DMS153 treated with DMSO at 0.1 percent for 48 hours (cell line): Measurements from ENCODE around the gene TTC39A.
"Not testable (repeated sequence)": the region's sequence is repeated elsewhere in the genome, so short reads cannot be mapped to it uniquely, and the experiment has no call there.

Experiments
- DNase-seq: peaks from one replicate; lab custom pipeline; 2025; ENCODE audit not compliant: unreplicated experiment; lab: John Stamatoyannopoulos, UW

The TTC39A gene

DNA sequence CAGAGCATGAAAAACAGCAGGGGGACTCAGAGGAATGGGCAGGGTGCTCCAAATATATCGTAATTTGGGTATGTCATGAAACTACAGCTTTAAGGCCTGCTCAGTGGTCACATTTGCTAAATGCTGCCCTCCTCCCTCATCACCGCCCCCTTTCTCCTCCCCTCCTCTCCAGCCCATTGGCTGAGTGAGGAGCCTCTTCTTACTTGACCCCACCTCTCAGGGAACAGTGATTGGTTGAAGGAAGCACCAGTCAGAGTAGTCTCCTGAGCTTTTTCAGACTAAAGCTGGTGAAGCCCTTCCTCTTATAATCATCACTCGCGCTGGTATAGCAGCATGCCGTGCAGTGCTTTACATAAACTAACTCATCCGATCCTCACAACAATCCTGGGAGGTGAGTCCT lies 10.0 kb upstream of the TTC39A start:
- no peak for DNase-seq

DNA sequence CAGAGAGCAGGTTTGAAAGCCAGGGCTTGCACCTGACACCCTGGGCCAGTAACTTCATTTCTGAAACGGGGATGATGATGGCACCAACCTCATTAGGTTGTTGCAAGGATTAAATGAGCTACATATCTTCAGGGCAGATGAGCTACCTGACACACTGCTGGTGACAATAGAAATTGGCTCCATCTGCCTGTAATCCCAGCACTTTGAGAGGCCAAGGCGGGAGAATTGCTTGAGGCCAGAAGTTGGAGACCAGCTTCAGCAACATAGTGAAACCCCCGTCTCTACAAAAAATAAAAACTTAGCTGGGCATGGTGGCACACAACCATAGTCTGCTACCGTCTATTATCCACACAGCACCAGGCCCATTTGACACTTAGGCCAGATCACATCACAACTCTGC lies 6.3 kb upstream of the TTC39A start:
- DNase-seq, result no peak

DNA sequence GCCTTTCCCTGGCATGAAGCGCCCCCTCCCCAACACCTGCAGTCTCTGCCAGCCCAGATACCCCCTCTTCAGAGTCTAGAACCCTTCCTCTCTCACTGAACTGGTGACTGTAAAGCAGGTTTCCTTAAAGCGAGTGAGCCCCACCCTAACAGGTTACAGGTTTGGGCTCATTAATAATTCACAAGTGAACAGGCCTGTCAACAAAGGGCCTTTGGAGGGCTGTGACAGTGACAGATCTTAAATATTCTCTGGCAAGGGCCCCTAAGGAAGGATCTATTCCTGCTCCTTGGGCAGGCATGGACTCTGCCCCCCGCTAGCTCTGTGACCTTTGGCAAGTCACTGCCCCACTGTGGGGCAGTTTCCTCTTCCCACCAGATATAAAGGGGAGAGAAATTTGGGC lies 5.6 kb upstream of the TTC39A start:
- no peak for DNase-seq

DNA sequence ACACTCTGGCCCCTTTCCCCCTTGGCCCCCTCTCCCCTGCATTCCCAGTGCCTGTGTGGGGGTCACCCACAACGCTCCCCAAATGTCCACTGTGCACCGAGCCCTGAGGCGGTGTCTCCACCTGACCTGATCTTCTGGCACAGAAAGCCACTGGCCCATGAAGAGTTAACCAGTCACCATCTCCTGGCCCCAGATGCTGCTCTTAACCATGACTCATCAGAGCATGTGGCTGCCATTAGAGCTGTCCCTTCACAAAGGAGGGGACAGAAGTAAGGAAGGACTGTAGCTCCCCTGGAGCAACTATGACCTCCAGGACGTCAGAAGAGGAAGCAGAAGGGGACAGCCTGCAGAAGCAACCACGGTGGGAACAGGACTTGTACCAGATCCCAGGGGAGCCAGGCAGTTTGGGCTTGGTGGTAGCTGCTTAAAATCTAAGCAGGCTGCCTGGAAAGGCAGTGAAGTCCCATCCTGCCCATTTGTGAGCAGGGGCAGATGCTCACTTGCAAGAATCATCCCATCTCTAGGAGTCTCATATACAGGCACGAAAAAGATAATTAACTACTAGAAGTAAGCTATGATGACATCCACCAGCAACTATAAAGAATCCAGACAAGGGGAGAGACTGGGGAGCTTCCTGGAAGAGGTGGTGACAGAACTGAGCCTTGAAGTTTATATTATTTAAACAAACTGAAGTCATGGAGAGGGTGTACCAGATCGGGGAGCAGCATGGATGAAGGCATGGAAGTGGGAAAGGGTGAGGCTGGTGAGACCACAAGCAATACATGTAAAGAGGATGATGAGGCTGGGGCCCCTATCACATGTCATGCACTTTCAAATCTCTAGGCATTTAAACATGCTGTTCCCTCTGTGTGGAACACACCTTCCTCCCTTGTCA lies 1.1 kb upstream of the TTC39A start:
- peak; percentile 25 for DNase-seq

DNA sequence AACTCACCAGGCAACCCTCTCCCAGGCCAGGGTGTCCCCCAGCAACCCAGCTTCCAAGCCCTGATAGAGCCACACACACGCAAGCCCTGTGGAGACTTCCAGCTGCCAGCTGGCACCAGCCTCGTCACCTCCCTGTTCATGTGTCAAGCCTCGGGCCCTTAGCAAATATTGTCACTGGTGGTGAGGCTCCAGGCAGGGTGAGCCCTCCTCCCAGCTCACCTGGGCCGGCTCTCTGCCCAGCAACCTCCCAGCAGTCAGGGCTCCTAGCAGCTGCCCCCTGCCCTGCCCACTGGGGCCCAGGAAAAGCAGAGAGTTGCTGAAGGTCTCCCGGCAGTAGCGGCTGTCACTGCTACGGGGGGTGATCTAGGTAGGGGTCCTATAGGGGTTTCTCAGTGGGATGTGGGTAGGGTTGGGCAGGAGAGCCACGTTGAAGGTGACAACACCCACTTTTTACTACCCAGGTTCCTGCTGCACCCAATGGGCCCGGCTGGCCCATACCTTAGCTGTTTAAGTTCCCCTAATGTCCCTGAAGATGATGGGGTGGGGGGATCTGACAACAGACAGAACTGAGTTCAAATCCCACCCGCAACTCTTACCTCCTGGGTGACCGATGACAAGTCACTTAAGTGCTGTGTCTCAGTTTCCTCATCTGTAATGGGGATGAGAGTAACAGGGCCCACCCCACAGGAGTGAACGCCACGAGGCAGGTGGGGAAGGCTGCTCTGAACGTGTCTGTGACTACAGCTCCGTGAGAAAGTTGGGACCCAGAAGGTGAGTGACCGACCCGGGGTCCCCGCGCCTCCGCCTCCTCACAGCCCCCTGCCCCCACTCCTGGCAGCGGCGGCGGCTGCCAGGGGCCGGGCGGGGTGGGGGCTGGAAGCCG lies 678 bp downstream of the TTC39A start:
- peak; percentile 54 for DNase-seq

DNA sequence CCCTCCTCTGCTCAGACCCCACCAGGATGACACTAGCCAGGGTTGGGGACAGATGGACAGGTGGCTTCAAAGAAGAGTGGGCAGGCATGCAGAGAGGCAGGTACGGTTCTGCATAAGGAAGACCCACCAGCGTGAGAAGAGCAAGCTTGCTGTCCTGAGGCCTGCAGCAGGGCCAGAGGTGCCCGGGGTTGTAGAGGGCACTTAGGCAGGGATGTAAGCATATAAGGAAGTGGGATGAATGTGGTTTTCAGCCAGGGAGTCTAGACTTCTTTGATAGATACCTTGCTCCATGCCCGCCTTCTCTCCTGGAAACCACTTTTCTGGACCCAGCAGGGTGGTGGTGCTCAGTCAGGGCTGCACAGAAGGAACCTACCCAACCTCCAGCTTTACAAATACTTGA lies 1.4 kb downstream of the TTC39A start:
- DNase-seq, result no peak

DNA sequence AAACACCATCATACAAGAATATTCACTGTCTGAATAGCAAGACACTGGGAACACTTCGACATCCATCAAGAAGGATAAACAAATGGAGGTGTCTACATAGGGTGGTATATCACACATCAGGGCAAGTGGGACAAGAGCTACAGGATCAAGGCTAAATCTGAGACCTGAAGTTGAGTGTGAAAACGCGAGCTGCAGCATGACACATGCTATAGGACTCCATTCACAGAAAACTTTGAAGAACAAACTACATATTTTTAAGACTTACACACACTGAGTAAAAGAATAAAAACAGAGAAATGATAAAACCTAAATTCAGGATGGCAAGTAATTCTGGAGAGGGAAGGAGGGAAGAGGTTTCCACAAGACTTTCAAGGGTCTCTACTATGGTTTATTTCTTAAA lies 2.1 kb downstream of the TTC39A start:
- no peak for DNase-seq

DNA sequence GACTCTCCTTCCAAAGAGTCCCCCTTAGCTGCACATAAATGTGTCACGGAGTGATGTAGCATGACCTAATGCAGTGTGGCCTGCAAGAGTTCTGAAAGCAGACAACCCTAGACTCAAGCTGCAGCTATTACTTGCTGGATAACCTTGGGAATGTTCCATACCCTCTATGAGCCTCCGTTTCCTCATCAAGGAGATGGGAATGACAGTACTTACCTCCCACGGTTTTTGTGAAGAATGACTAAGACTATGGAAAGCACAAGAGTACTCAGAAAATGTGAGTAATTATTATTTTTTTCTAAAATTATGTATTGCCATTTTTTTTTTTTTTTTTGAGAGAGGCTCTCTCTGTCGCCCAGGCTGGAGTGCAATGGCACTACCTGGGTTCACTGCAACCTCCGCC lies 3.0 kb downstream of the TTC39A start:
- DNase-seq, result no peak

DNA sequence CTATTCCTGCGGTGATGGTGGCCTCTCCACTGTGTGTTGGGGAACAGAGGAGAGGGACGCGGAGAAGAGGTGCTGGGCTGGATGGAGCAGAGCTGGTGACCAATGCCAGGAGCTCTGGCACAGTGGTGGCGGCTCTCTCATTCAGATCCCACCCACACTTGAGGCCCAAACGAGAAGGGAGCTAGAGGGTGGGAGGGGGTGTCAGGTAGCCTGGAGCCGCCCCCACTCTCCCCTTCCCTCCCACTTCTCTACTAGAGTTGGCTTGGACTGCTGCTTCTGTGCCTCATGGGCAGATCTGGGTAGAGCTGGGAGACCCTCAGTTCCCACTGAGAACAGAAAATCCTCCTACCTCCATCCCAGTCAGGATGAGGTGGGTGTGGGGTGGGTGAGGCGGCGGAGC lies 3.5 kb downstream of the TTC39A start:
- DNase-seq, result no peak

DNA sequence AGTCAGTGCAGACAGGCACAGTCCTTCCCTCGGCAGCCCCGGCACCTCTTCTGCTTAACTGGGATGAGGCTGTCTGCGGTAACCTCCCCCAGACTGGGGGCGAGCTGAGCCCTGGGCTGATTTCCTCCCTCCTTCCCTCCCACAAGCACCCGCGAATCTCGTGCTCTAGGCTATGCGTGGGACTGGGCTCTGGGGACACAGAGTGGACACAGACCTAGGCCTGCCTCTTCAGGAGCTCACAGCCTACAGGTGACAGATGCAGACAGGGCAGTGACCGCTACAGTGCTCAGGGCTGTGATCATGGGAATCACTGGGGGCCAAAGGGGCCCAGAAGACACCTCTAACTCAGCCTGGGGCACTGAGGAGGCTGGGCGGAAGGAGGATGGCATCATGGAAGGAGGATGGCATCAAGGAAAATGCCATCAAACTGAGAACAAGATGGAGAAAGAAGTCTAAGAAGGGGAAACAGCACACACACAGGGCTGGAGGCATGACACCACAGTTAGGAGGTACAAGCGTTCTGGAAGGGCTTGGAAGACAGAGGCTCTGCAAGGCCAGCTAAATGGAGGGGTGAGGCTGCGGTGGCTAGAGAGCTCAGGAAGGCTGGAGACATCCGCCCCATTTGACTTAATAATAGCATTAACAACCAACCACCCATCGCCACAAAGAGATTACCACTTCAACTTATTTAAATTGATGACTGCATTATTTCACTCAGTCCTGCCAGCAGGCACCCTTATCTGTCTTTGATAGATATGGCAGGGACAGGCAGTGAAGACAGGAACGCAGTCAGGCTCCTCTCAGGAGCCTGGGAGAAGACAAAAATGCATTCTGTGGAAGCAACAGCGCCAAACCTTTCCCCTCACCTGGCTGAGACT lies 4.2 kb downstream of the TTC39A start:
- no peak for DNase-seq

DNA sequence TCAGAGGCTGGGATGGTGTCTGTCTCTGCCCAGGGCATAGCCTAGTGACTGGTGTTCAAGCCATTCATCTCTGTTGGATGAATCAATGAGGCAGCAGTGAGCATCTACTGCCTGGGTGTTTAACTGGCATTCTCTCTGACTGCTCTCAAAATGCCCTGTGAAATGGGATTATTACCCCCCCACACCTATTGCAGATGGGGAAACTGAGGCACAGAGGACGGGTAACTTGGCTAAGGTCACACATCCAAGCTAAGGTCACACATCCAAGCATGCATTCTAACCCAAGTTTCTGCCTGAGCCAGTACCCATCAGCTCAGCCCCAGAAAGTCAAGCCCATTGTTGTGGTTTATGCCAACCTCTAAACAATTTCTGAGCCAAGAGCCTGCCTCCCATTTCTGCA lies 5.0 kb downstream of the TTC39A start:
- DNase-seq, result no peak

DNA sequence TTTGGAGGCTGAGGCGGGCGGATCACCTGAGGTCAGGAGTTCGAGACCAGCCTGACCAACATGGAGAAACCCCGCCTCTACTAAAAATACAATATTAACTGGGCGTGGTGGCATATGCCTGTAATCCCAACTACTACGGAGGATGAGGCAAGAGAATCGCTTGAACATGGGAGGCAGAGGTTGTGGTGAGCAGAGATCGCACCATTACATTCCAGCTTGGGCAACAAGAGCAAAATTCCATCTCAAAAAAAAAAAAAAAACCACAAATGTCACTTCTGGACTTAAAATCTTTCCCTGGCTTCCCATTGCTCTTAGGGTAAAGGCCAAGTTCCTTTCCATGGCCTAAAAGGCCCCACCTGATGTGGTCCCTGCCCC lies 5.4 kb downstream of the TTC39A start:
- DNase-seq, result not testable (repeated sequence)

DNA sequence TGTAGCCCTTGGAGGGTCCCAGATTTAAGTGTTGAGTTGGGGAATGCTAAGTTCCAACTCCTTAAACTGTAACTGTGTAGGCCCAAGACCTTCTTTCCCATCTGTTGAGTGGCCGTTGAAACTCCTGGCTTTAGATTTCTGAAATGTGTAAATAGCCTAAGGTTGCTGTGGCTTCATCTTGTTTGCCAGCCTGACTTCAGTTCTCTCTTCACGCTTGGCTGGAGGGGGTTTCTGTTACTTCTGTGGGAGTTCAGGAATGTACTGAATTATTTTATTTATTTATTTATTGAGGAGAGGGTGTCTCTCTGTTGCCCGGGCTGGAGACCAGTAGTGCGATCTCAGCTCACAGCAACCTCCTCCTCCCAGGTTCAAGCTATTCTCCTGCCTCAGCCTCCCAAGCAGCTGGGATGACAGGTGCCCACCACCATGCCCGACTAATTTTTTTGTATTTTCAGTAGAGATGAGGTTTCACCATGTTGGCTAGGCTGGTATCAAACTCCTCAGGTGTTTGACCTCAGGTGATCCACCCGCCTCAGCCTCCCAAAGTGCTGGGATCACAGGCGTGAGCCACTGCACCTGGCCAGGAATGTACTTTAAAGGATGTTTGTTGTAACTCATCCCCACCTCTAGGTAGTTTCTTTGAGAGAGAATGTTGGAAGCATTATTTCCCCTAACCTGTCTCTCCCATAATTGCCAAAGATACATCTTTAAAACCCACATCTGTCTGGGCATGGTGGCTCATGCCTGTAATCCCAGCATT lies 5.9 kb downstream of the TTC39A start:
- no peak for DNase-seq

DNA sequence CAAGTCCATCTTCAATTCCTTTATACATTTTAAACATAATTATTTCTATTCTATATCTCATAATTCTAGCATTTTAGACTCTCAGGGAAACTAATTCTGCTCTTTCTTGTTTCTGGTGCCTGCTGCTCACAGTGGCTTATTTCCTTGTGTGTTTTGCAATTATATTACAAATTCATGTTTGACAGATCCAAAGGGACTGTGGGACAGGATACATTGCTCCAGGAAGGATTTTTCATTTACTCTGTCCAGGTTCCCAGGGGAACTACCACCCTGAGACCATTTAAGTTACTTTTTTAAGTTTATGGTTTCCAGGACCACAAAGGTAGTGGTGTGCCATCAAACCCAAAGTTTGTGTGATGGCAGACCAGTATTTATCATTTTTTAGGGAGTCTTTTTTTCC lies 6.6 kb downstream of the TTC39A start:
- no peak for DNase-seq

DNA sequence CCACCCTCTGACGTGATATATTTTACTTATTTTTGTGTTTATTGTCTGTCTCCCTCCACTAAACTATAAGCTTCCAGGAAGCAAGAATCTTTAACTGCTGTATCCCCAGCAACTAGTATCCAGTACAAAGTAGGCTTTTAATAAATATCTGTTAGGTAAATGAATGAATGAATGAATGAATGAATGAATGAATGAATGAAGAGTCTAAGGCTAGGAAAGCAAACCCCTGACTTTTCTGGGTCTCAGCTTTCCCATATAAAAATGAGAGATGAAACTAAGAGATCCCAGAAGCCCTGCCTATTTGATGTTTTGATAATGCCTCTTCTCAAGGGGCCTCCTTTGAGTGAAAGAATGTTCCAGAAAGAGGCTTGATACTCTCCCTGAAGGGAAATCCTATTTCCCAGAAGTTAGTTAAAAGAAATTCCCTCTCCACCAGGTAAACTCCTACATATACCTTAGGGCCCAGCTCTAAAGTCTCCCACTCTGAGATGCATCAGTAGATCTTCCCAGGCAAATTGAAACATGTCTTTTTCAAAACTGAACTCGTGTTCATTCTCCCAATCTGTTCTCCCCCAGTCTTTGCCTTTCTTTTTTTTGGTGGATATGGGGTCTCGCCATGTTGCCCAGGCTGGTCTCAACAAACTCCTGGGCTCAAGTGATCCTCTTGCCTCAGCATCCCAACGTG lies 7.8 kb downstream of the TTC39A start:
- no peak for DNase-seq

DNA sequence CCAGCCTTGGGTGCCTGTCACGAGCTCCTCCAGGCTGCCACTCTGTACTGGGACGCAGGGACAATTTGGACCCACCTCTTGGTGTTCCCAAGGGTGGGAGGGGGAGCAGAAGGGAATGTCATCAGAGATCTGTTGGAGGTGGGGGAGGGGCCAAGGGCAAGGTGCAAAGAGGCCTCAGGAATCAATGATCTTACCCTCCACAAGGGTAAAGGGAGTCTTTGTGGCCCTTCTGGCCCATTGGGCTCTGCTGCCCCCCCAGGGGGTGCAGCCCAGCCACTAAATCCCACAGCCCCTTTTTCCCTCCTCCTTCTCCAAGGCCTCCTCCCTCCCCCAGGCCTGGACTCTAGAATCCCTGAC lies 8.5 kb downstream of the TTC39A start:
- DNase-seq, result no peak

DNA sequence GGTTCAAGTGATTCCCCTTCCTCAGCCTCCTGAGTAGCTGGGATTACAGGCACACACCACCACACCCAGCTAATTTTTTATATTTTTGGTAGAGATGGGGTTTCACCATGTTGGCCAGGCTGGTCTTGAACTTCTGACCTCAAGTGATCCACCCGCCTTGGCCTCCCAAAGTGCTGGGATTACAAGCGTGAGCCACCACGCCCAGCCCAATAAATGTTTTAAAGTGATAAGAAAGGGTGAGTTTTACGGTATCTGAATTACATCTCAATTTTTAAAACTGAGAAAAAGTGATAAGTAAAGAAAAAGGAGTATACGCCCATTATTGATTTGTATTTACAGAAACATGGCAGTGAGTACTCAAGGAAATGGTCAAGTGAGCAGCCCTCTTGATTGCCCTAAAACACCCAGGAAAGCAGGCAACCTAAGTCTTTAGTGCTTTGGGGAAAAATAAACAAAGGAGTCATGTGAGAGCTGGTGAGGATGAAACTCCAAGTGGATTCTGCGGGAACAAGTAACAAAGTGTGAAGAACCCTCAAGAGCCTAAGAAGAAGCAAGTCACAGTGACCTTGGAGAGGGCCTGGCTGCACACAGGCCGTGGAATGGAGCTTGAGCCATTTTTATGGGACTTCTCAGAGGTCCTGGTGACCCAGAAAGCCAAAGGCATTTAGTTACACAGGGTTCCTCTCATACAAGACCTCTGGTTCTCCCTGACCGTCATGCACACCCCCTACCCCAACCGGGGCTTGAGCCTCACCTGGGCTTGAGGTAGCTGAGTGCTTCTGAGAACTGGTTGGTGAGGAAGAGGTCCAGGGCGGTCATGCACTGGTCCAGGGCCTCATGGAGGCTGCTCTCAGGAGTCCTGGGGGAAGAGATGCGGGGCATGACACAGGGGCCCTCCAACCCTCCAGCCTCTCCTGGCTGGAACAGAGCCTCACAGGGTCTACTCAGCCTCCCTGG lies 9.1 kb downstream of the TTC39A start:
- no peak for DNase-seq

DNA sequence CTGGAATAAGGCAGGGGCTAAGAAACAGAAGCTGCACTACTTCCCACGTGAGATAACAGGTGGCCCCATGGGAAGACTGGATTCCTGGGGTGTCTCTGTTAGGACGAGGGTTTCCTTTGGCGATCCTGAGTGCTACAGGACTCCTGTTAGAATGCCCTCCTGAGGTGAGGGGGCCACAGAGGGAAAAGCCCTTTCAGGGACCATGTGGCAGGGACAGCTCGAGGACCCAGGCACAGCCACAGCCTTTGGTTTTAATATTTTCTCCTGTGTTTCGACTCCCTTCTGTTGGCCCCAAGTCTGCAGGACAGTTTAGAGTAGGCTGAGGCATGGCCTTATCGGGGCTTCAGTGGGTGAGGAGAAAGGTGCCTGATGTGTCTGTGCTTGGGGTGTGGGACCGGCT lies 12.6 kb downstream of the TTC39A start:
- DNase-seq, result no peak

DNA sequence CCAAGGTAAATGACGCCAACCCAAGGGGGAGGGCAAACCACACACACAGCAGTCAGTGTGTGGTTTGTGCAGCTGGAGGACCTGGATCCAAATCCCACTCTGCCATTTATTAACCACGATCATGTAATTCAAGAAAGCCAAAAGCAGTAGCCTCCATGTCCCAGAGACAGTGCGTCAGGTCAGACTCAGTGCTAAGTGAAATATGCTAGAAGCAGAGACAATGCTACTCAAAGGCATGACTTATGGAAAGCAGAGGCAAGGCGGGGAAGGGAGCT lies 13.6 kb downstream of the TTC39A start:
- no peak for DNase-seq
